Body of pancreas (tissue), 4 donors: ENCODE results near the gene KEL.

Experiments
- CTCF ChIP-seq, 7 experiments: fragments of 450-650 bp in 4 of 7; fragments of 200-600 bp in 3 of 7; sonication (generic) in 3 of 7; IDR thresholded peaks; one replicate each; pipeline ENCODE4 v1.5.1; 2016 to 2019; ENCODE audit warnings: antibody characterized with exemption in 7 of 7
- POLR2A ChIP-seq, 3 donors: fragments of 450-650 bp; IDR thresholded peaks; one replicate each; pipeline ENCODE4 v1.6.1; 2016; ENCODE audit warnings: antibody characterized with exemption in 3 of 3, mild to moderate bottlenecking in 2 of 3

GRCh38 chr7:143000648-143001047, 38.5 kb upstream of the KEL start:
- TF ChIP-seq CTCF (IDR thresholded peaks at IDR 0.05): no peak
- no peak for TF ChIP-seq POLR2A (IDR thresholded peaks at IDR 0.05)
